MM.1S (cell line): ENCODE data around the gene GON4L.
A peak's percentile ranks its signal among the peaks of the same experiment; 100 is the strongest.

ENCODE experiments used
- DNase-seq: peaks from one replicate; pipeline ENCODE4 v3.0.0-alpha.2; 2015
- H2AFZ ChIP-seq: fragments of 300-600 bp; sonication (generic); 2 replicates; pipeline ENCODE4 v1.6.0; 2016; ENCODE audit warnings: antibody characterized with exemption, low read length
- H3F3A ChIP-seq: fragments of 300-600 bp; sonication (generic); 2 replicates; pipeline ENCODE4 v1.6.1; 2016; ENCODE audit warnings: mild to moderate bottlenecking, antibody characterized with exemption, low read length, moderate library complexity, mixed read lengths; ENCODE audit not compliant: insufficient read depth
- H3K27ac ChIP-seq: fragments of 300-600 bp; sonication (generic); 2 replicates; pipeline ENCODE4 v1.5.1; 2016; ENCODE audit warnings: mild to moderate bottlenecking, low read length
- H3K27me3 ChIP-seq: fragments of 300-600 bp; sonication (generic); replicated peaks from 2 replicates; pipeline ENCODE4 v1.6.0; 2016; ENCODE audit warnings: low read length; ENCODE audit not compliant: insufficient read depth
- H3K36me3 ChIP-seq: fragments of 300-600 bp; sonication (generic); replicated peaks from 2 replicates; pipeline ENCODE4 v1.6.1; 2016; ENCODE audit warnings: mild to moderate bottlenecking, low read length, mixed read lengths; ENCODE audit not compliant: insufficient read depth
- H3K4me1 ChIP-seq: fragments of 300-600 bp; sonication (generic); 2 replicates; pipeline ENCODE4 v1.6.1; 2016; ENCODE audit warnings: low read length, mixed read lengths
- H3K4me2 ChIP-seq: fragments of 300-600 bp; sonication (generic); 2 replicates; pipeline ENCODE4 v1.6.0; 2016; ENCODE audit warnings: low read depth, low read length
- H3K4me3 ChIP-seq: fragments of 300-600 bp; sonication (generic); 2 replicates; pipeline ENCODE4 v1.5.1; 2016; ENCODE audit warnings: low read length, mixed read lengths
- H3K79me2 ChIP-seq: fragments of 300-600 bp; sonication (generic); 2 replicates; pipeline ENCODE4 v1.6.1; 2016; ENCODE audit warnings: mixed run types, low read length, mixed read lengths
- H3K9ac ChIP-seq: fragments of 300-600 bp; sonication (generic); 2 replicates; pipeline ENCODE4 v1.6.1; 2016; ENCODE audit warnings: low read length, mixed read lengths
- H3K9me2 ChIP-seq: fragments of 300-600 bp; sonication (generic); replicated peaks from 2 replicates; pipeline ENCODE4 v1.6.1; 2016; ENCODE audit warnings: mild to moderate bottlenecking, low read length, mixed read lengths; ENCODE audit not compliant: insufficient read depth
- H3K9me3 ChIP-seq: fragments of 300-600 bp; sonication (generic); replicated peaks from 2 replicates; pipeline ENCODE4 v1.6.1; 2016; ENCODE audit warnings: mild to moderate bottlenecking, low read length, mixed read lengths; ENCODE audit not compliant: insufficient read depth
- H4K20me1 ChIP-seq: fragments of 300-600 bp; sonication (generic); 2 replicates; pipeline ENCODE4 v1.6.1; 2016; ENCODE audit warnings: mild to moderate bottlenecking, low read length, moderate library complexity, mixed read lengths; ENCODE audit not compliant: insufficient read depth
- EZH2 ChIP-seq: fragments of 300-600 bp; sonication (generic); optimal IDR thresholded peaks from 2 replicates; pipeline ENCODE3; 2017; ENCODE audit warnings: low read depth, mild to moderate bottlenecking, antibody characterized with exemption, low read length, mixed read lengths
- EZH2phosphoT487 ChIP-seq: fragments of 300-600 bp; sonication (generic); IDR thresholded peaks from 2 replicates; pipeline ENCODE4 v1.6.1; 2018; ENCODE audit warnings: antibody characterized with exemption, low read length
- TF ChIP-seq, protein P1 (sequence below): fragments of 300-600 bp; sonication (generic); IDR thresholded peaks from 2 replicates; pipeline ENCODE4 v1.5.1; 2016; ENCODE audit warnings: antibody characterized with exemption, low read length, mixed read lengths

GON4L gene

DNA sequence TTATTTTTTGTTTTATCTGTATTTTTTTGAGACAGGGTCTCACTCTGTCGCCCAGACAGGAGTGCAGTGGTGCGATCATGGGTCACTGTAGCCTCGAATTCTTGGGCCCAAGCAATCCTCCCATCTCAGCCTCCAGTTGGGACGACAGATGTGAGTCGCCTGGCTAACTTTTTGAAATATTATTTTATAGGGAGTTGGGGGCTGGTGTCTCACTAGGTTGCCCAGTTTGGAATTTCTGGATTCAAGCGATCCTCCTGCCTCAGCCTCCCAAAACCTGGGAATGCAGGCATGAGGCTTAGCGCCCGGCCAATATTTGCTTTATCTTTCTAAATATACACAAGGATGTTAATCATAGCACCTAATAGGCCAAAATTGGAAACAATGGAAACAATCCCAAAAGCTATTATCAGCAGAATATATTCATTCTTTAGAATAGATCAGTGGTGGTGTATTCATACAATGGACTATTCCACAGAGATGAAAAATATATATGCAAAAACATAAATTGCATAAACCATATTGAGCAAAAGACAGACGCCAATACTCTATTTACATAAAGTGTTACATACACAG lies 112.2 kb downstream of the GON4L start:
- Histone ChIP-seq H3K27ac (peak overlapping the region; percentile 47; the same call in 1 of the 2 replicates), H3K4me1 (no peaks in the 10 kb centered on the region), H2AFZ (peak overlapping the region; percentile 69), H3F3A (peaks cover 18% of the 10 kb centered on the region), H3K36me3 (no peaks in the 10 kb centered on the region), H3K27me3 (no peaks in the 10 kb centered on the region), H3K9me2 (no peaks in the 10 kb centered on the region), H3K4me3 (peak overlapping the region; percentile 67), H4K20me1 (no peaks in the 10 kb centered on the region), H3K4me2 (peak overlapping the region; percentile 62), H3K9me3 (no peaks in the 10 kb centered on the region), H3K79me2 (no peaks in the 10 kb centered on the region), H3K9ac (peak overlapping the region; percentile 61)
- TF ChIP-seq EZH2phosphoT487 (no peak), EZH2 (no peak)
- TF ChIP-seq, protein P1, sequence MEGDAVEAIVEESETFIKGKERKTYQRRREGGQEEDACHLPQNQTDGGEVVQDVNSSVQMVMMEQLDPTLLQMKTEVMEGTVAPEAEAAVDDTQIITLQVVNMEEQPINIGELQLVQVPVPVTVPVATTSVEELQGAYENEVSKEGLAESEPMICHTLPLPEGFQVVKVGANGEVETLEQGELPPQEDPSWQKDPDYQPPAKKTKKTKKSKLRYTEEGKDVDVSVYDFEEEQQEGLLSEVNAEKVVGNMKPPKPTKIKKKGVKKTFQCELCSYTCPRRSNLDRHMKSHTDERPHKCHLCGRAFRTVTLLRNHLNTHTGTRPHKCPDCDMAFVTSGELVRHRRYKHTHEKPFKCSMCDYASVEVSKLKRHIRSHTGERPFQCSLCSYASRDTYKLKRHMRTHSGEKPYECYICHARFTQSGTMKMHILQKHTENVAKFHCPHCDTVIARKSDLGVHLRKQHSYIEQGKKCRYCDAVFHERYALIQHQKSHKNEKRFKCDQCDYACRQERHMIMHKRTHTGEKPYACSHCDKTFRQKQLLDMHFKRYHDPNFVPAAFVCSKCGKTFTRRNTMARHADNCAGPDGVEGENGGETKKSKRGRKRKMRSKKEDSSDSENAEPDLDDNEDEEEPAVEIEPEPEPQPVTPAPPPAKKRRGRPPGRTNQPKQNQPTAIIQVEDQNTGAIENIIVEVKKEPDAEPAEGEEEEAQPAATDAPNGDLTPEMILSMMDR = no peak
- no peak for DNase-seq

DNA sequence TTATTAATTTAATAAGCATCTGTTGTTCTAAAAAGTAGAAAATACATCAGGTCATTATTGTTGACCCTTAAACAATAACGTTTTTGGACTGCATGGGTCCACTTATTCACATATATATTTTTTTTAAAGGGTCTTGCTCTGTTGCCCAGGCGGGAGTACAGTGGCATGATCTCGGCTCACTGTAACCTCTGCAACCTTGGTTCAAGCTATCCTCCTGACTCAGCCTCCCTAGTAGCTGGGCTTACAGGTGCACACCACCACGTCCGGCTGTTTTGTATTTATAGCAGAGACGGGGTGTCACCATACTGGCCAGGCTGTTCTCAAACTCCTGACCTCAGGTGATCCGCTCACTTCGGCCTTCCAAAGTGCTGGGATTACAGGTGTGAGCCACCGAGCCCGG lies 115.1 kb downstream of the GON4L start:
- no peak overlapping the region for H3K4me2 ChIP-seq
- H3K36me3 ChIP-seq = no peaks in the 10 kb centered on the region
- H2AFZ ChIP-seq = no peak overlapping the region
- peaks cover 19% of the 10 kb centered on the region for H3F3A ChIP-seq
- TF ChIP-seq EZH2 (no peak), EZH2phosphoT487 (no peak)
- TF ChIP-seq, protein P1 = no peak
- no peaks in the 10 kb centered on the region for H3K79me2 ChIP-seq
- no peaks in the 10 kb centered on the region for H3K9me2 ChIP-seq
- no peak overlapping the region for H3K27ac ChIP-seq
- no peak for DNase-seq
- no peaks in the 10 kb centered on the region for H3K4me1 ChIP-seq
- H3K9me3 ChIP-seq = no peaks in the 10 kb centered on the region
- H3K4me3 ChIP-seq = no peak overlapping the region
- H3K9ac ChIP-seq = no peak overlapping the region
- H3K27me3 ChIP-seq = no peaks in the 10 kb centered on the region
- no peaks in the 10 kb centered on the region for H4K20me1 ChIP-seq

DNA sequence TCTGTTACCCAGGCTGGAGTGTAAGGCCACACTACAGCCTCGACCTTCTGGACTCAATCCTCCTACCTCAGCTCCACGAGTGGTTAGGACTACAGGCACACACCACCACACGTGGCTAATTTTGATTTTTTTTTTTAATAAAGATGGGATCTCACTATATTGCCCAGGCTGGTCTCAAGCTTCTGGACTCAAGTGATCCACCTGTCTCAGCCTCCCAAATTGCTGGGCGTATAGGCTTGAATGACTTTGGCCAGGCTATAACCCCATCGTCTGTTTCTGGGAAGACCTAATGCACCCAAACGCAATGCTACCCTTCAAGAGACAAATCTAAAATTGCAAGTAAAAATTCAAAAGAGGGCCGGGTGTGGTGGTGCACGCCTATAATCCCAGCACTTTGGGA lies 116.0 kb downstream of the GON4L start:
- H3K9me2 ChIP-seq = no peaks in the 10 kb centered on the region
- H3K79me2 ChIP-seq = no peaks in the 10 kb centered on the region
- DNase-seq = no peak
- no peak overlapping the region for H3K9ac ChIP-seq
- peaks cover 19% of the 10 kb centered on the region for H3F3A ChIP-seq
- no peaks in the 10 kb centered on the region for H3K36me3 ChIP-seq
- H3K4me3 ChIP-seq = no peak overlapping the region
- no peak overlapping the region for H2AFZ ChIP-seq
- no peaks in the 10 kb centered on the region for H3K9me3 ChIP-seq
- H3K4me2 ChIP-seq = no peak overlapping the region
- H4K20me1 ChIP-seq = no peaks in the 10 kb centered on the region
- no peaks in the 10 kb centered on the region for H3K27me3 ChIP-seq
- no peaks in the 10 kb centered on the region for H3K4me1 ChIP-seq
- no peak overlapping the region for H3K27ac ChIP-seq
- TF ChIP-seq EZH2phosphoT487 (no peak), EZH2 (no peak)
- TF ChIP-seq, protein P1 = no peak
